GM12873 (cell line): Measurements from ENCODE around the gene VSIG4.

Experiments
- CTCF ChIP-seq: IDR thresholded peaks from 2 replicates; pipeline ENCODE4 v1.5.1; 2012; ENCODE audit warnings: low read depth, mild to moderate bottlenecking, moderate library complexity, low read length, control low read depth; ENCODE audit not compliant: insufficient read depth; ENCODE audit errors: missing control alignments

Gene VSIG4

GRCh38 chrX:66018585-66019309, 21.1 kb downstream of the VSIG4 start:
- TF ChIP-seq CTCF: peak; percentile 1

- no peak for TF ChIP-seq CTCF
Observed at GRCh38 chrX:66017659-66018170, 22.2 kb downstream of the VSIG4 start.

GRCh38 chrX:66016905-66017658, 22.8 kb downstream of the VSIG4 start:
- TF ChIP-seq CTCF: no peak

- TF ChIP-seq CTCF: no peak
Observed at GRCh38 chrX:66015900-66016689, 23.8 kb downstream of the VSIG4 start.

- no peak for TF ChIP-seq CTCF
Observed at GRCh38 chrX:66015152-66015831, 24.6 kb downstream of the VSIG4 start.

GRCh38 chrX:66014556-66014955, 25.3 kb downstream of the VSIG4 start:
- TF ChIP-seq CTCF: no peak
